Eye (tissue), 1 donor: ENCODE measurements around the gene SLC4A1.
A peak's percentile ranks its signal among the peaks of the same experiment; 100 is the strongest.

Experiments
- DNase-seq: peaks from one replicate; pipeline ENCODE4 v3.0.0-alpha.2; 2015

Gene SLC4A1

DNA sequence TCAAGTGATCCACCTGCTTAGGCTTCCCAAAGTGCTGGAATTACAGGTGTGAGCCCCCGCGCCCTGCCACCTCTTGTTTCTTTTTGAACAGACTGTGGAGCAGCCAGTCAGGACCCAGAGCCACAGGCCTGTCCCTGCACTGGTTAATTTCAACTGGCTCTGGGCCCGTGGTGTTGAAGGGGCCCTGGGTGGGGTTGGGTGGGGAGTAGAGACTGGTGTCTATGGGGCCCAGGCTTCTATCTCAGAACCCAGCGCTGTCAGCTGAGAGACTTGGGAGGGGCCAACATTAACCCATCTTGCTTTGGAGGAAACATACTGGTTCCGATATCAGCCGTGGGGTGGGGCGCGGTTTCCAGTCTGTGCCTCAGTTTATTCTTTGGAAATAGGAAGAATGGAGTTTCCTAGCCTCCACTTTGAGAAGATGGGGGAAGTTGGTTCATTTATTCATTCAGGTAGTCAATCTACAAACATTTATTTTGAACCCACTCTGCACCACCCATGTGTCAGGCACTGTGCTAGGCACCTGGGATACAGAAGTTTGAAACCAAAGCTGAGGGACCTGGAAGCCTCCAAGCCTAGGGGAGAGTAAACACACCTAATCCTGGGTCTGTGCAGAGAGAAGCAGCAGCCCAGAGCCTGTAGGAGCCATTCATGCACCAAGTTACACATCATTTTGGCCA is 15.5 kb upstream of the SLC4A1 start:
- DNase-seq: no peak

DNA sequence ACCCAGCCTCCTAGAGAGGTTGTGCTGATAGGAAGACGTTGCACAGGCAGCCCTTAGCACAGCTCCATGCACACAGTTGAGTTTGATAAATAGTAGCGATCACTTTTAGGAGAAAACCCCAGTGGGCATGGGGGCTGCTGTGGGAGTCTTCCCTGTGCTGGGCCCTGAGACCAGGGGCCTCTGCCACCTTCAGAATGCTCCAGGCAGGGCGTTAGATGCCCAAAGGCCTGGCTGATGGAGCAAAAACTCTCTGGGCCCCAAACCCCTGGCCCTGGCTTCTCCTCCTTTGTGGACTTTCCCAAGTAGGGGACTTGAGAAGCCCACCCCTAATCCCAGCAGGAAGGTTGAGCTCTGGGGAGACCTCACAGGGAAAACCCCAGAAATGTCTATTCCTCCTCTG is 14.3 kb upstream of the SLC4A1 start:
- no peak for DNase-seq

DNA sequence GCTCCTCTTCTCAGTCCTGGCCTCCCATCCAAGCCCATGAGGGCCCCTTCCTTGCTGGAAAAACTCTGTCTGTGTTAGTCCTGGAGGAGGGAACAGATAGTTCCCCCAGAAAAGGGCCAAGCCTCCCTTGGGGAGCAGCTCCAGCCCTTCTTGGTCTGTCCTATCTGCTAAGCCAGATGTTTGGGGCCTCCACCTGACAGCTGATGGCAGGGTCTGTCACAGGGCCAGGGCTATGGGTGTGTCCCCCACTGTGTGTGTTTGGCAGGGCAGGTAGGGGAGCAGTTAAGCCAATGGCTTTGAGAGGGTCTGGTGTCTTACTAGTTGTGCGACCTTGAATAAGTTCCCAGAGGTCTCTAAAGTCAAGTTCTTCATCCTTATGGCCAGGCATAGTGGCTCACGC is 13.6 kb upstream of the SLC4A1 start:
- DNase-seq: no peak

DNA sequence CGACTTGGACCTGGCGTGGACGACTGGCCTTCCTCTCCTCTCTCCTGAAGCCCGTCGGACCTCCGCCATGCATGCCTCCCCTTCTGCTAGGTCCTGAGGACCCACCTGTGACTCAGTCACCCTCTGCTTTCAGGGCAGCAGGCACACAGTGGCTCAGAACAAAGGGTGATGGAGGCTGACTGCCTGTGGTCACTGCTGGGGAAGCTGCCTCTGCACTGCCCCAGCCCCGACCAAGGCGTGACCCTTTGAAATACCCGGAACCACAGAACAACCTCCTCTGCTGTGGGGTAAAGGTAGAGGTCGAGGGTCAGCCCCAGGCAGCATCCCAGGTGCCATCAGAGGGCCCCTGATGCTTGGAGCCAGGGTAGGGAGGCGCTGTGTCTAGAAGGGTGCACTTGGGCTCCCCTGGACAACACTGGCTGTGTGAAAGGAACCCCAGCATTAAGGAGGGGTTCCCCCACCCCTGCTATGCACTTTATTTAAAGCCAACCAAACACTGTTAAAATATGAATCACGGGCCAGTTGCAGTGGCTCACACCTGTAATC is 12.5 kb upstream of the SLC4A1 start:
- no peak for DNase-seq

DNA sequence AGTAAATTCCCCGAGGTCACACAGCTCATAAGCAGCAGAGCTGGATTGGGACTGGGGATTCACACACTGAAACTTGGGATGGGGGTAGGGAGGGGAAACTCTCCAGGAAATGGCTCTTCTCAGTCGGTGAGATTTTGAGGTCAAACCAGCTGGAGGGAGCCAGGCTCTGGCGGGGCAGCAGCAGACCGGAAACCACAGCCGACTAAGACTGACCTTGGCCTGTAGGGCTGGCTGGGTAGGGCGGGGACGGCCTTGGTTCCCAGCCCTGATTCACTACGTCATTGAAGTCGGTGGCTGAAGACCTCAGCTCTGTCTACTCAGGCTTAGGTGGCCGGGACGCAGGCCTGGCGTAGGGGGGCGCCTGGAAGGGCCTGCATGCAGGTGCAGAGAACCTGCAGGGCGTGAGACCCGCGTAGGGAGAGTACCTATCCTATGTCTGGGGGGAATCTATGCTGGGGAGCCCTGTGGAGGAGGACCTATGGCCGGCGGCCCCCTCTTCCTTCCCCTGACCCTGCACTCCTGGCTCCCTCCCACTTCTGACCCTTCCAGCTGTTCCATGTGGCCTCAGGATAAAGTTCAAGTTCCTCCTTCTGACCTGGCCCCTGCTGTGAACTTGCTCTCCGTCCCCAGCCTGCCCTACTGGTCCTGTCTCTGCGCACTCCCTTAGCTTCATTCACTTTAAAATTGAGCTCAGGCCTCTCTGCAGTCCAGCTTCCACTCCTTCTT is 11.9 kb upstream of the SLC4A1 start:
- peak; percentile 30 for DNase-seq

DNA sequence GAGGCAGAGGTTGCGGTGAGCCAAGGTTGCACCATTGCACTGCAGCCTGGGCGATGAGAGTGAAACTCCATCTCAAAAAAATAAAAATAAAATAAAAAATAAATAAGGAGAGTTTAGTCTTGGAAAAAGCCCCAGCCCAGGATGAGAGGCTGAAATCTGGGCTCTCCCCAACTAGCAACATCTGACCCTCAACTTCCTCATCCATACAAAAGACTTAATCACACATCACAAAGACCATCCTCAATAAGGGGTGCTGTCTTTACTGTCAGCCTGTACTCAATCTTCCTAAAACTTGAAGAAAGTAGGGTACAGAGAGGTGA is 11.4 kb upstream of the SLC4A1 start:
- DNase-seq: no peak

DNA sequence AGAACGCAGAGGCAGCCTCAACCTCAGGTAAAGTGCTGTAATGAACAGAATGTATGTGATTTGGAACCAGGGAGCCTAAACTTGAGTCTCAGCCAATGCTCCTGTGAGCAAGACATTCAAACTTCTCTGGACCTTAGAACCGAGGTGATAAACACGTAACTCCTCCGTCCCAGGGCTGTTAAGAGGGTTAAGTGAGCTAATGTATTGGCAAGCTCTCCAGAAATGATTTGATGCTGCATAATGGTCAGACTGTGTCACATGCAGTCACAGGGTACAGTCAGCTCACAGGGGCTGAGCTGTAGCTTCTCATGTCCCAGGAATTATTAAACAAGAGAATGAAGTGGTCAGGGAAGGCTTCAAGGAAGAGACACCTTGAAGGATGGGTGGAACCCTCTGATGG is 10.0 kb upstream of the SLC4A1 start:
- no peak for DNase-seq

DNA sequence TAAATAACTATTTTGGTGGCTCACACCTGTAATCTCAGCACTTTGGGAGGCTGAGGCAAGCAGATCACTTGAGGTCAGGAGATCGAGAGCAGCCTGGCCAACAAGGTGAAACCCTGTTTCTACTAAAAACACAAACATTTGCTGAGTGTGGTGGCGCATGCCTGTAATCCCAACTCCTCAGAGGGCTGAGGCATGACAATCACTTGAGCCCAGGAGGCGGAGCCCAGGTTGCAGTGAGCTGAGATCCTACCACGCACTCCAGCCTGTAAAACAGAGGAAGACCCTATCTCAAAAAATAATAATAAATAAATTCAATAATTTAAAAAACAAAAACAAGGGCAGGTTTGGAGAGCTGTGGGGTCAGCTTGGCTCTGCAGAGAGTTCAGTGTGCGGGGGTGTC is 5.7 kb upstream of the SLC4A1 start:
- no peak for DNase-seq

DNA sequence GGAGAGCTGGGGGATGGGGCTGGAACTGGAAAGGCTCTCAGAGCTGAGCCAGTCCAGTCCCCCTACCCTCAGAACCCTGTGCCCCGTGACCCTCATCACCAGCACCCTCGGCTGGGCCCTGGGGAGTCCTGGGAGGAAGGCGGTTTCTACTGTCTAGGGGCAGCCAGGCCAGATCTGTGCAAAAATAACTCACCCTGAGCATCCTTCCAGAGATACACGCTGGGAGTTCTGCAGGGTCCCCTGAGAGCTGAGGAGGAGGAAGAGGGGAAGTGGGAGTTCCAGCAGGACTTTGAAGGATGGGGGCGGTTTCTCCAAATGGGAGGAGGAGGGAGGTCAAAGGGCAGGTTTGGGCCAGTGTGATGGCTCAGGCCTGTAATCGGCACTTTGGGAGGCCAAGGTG is 5.0 kb upstream of the SLC4A1 start:
- no peak for DNase-seq

DNA sequence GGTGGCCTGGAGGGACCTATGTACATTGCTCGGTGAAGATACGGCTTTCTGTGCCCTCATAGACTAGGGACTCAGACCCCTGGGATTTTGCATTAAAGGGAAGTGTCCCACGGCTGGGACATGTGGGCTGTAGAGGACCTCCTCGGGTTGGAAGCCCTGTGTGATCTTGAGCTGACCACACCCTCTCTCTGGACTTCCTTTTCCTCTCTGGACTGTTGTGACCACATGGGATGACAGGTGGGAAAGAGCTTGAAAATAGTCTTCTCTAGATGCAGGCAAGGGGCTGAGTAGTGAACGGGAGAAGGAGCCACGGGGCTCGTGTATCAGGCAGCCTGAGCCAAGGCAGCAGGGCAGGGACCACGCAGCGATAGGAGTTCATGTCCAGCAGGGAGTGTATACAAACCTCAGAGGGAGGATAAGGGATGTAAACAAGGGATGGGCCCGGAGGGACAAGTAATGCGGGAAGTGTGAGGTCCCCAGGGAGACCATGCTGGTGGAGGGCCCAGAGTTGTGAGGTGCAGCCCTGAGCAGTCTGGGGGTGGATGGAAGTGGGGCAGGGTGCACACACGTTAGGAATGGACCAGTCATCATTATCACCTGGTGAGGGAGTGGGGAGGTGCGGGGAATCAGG is 4.5 kb upstream of the SLC4A1 start:
- no peak for DNase-seq

DNA sequence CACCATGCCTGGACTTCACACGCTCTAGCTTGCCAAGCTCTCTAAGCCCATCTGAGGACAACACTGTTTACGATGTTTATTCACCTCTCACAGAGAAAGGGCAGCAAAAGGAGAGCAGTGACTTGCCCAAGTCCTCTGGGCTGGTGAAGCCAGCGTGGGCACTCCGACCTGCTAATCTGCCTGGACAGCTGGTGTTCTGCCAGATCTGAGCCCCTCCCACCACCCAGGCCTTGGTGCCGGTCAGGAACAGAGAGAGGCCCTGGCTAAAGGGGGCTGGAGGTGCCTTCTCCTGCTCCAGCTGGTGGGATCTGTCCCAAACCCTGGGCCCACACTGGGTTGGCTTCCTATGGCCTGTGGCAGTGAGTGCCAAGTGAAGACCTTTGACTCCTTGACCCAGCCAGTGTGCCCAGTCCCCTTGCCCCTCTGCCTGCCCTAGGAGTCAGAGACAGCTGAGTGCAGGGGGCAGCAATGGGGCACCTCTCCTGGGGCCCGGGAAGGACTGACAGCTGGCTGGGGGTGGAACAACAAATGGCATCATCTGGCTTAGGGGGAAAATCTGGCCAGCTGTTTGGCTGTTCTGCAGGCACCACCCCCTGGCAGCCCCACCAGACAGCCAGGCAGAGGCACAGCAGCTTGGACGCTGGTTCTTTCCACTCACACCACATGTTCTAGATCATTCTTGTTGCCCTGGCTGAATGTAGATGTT is 1.8 kb upstream of the SLC4A1 start:
- DNase-seq: peak; percentile 27

DNA sequence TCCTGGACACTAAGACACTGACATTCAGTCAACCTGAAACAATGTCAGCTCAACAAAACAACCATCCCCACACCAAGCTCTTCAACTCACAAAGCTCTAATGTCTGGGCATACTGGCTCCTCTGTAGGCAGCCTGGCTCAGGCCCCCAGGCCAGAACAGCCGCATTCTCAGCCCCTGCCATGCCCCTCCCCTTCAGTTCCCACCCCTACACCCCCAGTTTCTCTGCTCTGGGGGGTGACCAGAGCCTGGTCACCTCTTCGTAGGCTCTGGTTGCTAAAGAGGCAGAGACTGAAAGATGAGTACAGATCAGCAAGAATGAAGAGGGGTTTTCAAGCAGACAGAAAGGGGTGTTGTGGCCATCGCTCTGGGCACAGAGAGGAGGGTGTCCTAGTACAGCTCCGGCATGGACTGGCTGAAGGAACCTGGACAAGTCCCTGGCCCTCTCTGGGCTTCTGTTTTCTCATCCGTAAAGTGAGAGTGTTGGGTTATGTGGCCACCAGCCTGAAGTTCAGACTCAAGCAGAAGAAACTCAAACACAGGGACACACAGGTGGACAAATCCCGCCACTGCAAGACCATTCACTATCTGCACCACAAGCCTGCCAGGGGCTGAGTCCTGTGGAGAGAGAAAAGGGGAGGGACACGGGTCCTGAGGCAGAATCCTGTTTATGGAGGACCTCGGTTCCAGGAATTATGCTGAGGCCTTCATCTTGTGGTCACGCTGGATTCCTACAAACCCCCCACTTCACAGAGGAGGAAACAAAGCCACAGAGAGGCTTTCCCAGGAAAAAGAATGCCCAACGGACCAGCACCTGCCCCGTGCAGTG is 987 bp upstream of the SLC4A1 start:
- DNase-seq: peak; percentile 10

DNA sequence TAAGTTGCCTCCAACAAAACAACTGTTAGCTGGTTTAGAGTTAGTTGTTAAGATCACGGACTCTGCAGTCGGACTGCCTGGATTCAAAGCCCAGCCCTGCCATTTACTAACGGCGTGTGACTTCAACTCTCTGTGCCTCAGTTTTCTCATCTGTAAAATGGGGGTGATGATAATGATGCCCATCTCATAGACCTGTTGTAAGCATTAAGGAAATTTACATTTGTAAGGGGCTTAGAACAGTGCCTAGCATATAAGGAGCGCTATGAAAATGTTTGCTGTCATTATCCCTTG is 825 bp downstream of the SLC4A1 start:
- no peak for DNase-seq

DNA sequence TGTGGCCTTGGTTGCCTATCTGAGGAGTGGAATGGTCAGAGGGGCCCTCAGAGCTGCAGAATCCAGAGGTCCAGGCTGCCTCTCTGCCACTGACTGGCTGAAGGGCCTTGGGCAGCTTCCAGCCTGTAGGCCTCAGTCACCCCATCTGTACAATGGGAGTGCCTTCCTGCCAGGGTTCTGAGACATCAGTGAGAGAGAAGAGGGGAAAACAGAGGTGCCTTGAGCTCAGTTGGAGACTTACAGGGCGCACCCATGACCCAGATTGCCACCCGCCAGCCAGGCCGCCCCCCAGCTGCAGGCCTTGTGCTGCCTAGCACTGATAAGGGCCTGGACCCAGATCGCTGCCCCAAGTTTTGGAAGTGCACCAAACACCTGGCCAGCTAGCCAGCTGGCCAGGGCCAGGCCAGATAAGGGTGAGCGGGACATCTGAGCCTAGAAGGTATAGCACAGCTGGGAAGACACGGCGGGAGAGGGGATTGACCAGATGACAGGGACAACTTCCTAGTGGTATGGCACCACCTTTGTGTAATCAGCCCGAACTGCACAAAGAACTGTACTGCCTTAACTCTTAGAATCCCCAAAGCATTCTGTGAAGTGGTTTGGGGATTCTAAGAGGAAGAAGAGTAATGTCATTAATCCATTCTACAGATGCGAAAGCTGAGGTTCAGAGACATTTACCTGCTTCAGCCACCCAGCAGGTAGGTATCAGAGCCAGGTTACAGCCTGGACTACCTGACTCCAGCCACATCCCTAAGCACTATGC is 1.4 kb downstream of the SLC4A1 start:
- no peak for DNase-seq

DNA sequence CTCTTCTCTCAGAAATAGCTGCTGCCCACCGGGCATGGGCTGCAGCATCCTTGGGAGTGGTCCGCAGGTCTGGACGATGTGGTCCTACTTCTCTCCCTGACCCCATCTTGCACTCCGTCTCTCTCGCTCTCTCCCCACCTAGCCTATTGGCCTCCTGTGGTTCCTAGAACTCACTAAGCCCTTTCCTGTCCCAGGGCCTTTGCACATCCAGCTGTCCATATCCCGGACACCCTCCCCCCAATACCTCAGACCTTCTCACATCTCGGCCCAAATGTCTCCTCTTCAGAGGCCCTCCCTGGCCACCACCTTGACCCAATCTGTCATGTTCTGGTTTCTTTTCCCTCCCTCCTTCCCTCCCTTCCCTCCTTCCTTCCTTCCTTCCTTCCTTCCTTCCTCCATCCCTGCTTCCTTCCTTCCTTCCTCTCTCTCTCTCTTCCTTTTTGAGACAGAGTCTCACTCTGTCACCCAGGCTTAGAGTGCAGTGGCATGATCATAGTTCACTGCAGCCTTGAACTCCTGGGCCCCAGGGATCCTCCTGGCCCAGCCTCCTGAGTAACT is 4.5 kb downstream of the SLC4A1 start:
- no peak for DNase-seq

DNA sequence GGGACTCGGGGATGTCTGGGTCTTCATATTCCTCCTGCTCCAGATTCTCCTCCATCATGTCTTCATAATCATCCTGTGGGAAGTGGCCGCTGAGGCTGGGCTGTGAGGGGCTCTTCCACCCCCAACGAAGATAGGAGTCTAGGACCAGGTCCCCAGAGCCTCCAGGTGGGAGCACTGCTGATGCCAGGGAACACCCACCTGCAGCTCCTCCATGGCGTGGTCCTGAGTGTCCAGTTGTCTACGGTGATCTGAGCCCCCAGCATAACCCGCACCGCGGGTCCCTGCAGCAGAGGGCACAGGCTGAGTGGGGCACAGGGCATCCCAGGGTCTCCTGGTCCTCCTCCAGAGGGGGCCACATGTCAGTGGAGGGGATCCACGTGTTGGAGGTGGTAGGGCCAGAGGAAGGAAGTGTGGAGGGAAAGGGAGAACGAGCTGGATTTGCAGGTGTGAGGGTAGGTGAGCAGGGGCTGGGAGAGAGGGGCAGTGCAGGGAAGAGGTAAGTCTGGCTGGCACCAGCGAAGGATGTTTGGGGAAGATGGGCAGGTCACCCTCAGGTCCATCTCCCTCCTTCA is 5.2 kb downstream of the SLC4A1 start:
- no peak for DNase-seq

DNA sequence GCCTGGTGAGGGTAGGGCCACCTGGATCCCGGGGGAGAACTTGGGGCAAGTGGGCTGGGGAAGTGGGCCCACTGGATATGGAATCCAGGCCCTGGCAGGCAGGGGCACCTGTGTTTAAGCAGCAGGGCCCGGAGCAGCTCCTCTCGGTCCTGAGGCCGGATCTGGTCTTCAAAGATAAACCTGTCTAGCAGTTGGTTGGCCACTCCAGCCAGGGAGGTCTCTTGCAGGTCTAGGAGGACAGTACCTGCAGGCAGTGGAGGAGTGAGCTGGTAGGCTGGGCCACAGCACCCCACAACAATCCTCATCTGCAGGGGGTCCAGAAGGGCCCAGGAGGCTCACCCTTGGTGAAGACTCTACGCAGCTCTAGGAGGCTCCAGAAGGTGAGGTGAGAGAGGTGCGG is 7.6 kb downstream of the SLC4A1 start:
- no peak for DNase-seq

DNA sequence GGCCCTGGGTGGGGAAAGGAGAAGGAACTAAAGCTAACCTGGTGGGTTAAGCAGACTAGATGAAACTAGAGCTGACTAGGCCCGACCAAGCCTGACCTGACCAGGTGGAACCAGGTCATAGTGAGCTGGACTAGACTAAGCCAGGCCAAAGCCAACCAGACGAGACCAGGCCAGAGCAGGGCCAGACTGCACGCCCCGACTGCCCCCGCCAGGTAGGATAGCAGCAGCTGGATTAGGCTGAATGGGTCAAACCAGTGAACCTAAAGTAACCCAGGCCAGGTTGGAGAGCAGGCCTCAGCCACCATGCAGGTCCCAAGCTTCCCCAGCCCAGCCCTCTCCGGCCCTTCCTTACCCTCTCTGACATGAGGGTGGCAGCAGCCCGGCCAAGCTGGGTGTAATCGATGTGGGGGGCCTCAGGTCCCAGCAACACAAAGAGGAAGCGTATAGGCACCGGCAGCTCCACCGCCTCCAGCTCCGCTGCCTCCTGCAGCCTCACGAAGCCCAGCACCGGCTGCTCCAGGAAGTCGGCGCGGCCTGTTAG is 9.1 kb downstream of the SLC4A1 start:
- DNase-seq: peak; percentile 8

DNA sequence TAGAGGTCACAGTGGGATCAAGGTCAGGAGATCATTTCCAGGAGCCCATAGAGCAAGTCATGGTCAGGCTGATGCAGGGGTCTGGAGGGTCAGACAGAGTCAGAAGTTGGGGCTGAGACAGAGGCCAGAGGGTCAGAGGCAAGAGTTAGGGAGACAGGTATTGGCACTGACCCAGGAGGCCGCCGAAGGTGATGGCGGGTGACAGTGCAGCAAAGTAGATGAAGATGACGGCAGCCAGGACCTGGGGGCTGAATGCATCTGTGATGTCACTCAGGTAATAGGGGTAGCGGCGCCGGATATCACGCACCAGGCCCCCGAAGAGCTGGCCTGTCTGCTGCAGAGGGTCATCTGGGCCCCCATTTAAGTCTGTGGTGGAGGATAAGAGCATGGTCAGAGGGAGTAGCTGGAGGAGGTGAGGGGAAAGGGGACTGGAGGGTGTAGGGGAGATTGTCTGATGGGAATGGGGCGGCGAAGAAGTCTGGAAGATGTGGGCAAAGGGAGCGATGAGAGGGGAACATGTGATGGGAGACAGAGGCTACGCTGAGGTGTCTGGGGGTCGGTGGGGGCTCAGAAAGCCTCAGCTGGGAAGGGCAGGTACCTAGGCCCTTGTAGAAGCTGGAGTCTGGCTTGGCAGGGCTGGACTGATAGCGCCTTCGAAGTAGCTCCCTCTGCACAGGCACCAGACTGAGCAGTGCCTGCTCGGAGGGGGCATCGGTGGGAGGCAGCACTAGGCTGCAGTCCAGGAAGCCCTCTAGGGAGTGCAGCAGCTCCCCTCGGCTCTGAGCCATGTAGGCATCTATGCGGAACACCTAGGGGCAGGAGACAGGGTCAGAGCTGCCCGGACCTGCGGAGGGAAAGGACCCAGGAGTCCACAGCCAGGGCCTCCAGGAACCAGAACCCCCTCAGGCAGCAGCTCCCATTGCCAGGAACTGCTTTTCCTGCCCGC is 9.8 kb downstream of the SLC4A1 start:
- DNase-seq: no peak

DNA sequence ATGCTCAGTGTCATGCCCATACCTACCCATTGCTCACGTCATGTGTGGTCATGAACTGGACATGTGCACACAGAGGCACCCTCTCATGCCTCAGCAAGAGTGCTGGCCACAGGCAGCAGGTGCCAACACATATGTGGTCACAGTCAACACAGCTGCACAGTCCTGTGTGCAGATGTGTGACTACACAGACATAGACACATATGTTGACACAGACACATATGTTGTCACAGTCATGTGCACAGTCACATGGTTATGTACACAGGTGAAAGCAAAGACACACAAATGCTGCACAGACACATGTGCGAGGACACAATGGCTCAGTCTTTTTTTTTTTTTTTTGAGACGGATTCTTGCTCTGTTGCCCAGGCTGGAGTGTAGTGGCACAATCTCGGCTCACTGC is 11.3 kb downstream of the SLC4A1 start:
- no peak for DNase-seq
